GM18517 (cell line): ENCODE data around the gene TBC1D9B.

Experiments used
- ATAC-seq: cut with Tn5 transposase; IDR thresholded peaks from one replicate; pipeline ENCODE4 v1.9.1; 2021; ENCODE audit warnings: mild to moderate bottlenecking, moderate library complexity; ENCODE audit not compliant: unreplicated experiment

TBC1D9B gene

DNA sequence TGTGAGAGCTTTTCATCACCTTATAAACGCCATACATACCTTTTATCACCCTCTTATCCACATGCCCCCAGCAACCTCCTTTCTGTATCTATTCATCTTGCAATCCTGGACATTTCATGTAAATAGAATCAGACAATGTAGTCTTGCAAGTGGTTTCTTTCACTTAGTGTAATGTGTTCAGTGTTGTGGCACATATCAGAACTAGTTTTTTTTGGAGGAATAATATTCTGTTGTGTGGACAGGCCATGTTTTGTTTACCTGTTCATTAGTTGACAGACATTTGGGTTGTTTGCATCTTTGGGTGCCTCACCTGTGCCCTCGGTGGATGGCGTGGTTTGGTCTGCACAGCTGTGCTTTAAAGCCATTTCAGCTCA lies 85.7 kb downstream of the TBC1D9B start:
- ATAC-seq, result no peak

GRCh38 chr5:179821298-179822058 lies 86.2 kb downstream of the TBC1D9B start:
- peak; percentile 35 for ATAC-seq

GRCh38 chr5:179820483-179821297 lies 87.0 kb downstream of the TBC1D9B start, which contains the start of gene SQSTM1:
Gene SQSTM1 (plus strand): TSS chr5:179820905. CDS start chr5:179820937, 32 bp downstream.
- ATAC-seq, result peak; percentile 36

DNA sequence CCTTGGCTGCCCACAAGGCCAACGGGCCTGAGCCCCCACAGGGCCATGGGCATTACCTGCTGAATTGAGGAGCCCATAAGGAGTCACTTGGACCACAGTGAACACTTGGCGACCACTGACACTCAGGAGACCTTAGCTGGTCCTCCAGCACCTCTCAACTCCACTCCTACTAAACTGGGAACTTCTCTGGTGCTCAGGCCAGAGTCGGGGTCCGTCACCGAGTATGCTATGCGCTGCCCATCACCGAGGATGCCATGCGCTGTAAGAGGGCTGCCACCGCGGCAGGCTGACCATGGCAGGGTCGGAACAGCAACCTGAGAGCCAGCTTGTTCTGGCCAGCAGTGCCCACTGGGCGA lies 87.6 kb downstream of the TBC1D9B start:
- ATAC-seq, result no peak

- no peak for ATAC-seq
Measured at GRCh38 chr5:179819296-179820126, 88.2 kb downstream of the TBC1D9B start.

DNA sequence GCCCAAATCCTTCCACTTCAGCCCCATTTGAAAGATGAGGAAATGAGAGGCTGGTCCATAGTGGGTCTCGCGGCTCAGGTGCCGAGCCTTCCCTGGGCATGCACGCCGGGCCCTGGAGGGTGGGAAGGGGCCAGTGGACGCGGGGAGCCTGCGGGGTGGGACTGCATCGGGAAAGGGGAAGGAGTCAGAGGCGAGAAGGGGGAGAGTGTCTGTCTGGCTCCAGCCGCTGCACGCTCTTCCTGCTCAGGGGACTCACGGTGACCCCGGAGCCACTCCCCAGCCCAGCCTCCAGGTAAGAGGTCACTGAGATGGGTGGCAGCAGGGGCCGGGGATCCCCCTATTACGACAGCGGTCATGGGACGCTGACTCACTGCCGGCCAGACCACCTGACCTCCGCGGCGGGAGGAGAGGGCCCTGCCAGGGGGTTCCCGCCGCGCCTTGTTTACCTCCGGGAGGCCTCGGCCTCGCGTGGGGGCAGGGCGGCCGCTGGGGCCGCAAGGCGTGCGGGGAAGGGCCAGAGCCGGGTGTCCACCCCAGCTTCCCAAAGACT lies 88.9 kb downstream of the TBC1D9B start:
- ATAC-seq, result peak; percentile 57

DNA sequence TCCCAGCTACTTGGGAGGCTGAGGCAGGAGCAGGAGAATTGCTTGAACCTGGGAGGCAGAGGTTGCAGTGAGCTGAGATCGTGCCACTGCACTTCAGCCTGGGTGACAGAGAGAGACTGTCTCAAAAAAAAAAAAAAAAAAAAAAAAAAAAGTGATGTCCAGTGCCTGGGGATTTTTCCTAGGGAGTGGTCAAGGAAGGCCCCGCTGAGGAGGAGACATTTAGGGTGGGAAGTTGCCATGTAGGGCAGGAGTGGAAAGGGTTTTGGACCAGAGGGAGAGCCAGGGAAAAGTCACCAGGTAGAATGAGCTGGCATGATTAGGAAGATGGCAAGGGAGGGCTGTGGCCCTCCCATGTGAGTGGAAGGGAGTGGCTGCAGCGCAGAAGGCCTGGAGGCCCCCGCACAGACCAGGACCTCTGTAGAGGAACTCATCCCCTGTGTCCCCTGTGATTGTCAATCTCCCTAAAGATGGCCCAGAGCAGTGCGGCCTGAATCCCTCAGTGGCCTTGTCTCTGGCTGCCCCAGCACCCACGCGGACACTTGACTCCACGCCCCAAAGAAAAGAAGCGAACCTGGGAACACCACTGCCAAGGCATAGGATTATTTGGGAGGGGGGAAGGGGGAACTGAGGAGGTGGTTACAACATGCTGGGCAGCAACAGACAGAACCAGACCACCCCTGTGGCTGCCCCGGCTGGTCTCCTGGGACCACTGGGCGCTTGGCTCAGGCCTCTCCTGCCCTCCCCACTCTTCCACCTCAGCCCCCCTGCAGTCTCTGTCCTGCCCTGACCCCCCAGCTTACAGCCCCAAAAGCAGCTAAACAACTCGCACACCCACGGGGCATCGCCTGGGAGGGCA lies 89.6 kb downstream of the TBC1D9B start:
- no peak for ATAC-seq

- no peak for ATAC-seq
Measured at GRCh38 chr5:179817470-179817840, 90.2 kb downstream of the TBC1D9B start.

GRCh38 chr5:179816796-179817469 lies 90.8 kb downstream of the TBC1D9B start:
- no peak for ATAC-seq

- ATAC-seq, result no peak
Measured at GRCh38 chr5:179816401-179816795, 91.3 kb downstream of the TBC1D9B start.

GRCh38 chr5:179815491-179816249 lies 92.0 kb downstream of the TBC1D9B start:
- ATAC-seq, result no peak

- ATAC-seq, result no peak
Measured at GRCh38 chr5:179814090-179814489, 93.6 kb downstream of the TBC1D9B start.

DNA sequence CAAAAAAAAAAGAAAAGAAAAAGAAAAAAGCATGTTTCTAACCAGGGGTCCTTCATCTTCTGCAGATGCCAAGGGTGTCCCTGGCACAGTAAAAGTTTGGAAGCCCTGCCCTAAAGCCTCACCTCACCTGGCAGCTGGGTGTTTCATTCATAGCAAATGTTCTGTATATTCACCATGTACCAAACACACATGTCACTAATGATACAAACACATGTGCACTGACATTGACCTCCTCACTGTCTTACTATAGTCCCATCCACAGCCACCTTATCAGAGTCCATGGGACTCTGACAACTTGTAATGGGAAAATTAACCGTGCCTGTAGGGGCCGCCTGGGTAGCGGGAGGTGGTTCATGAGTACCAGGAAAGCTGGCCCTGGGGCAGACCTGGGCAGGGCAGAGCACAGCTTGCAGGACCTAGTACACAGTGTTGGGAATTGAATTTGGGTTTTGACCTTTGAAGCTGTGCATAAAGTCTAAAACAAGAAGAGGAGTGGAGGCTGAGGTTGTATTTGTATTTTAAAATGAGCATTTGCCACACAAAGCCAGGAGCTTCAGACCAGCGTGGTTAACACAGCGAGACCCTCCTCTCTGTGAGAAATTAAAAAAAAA lies 94.6 kb downstream of the TBC1D9B start:
- ATAC-seq, result no peak

GRCh38 chr5:179812135-179812825 lies 95.4 kb downstream of the TBC1D9B start:
- no peak for ATAC-seq
